Measurements from ENCODE around the gene DNASE2B. TPM values are rescaled to one million over a fixed set of nuclear protein-coding genes. Genes with fewer than 3 reads are reported as not detected.
"Not testable (repeated sequence)": the region's sequence is repeated elsewhere in the genome, so short reads cannot be mapped to it uniquely, and the experiment has no call there.

The DNASE2B gene
- total RNA-seq, 1 donor from 2014 or later: 0.26 TPM

DNA sequence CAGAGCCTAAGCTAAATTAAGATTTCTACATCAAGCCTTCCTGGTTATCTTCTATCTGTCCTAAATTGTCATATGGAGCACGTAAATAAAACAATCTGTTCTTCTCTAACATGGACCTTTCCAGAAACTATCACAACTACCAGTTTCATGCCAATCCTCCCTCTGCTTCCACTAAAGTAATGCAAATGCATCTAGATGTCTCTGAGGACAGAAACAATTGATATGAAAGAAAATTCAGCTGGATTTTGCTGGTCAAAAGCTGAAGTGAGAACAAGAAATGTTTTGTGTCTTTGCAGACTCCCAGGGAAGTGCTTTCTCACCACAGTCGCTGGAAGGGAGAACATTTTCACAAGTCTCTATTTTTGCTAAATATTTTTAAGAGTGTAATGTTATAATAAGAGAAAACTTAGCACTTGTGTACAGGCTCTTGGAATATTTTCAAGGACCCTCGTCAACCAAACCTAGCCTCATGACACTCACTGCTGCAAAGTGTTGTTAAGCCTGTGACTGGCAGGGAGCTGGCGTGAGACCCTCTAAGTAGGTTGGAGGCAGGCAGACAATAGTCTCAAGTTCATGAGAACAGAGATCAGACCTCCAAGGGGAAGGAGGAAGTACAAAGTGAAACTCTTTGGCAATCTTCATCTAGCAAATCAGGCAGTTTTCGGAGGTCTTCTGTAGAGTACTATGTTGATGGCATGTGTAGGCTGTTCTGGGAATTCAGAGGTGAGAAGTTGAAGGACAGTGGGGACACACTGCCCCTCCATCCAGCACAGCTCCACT, 38.8 kb downstream of the DNASE2B start:
- Mint-ChIP-seq H3K27ac (no peak overlapping the region), H3K36me3 (ENCODE audit: insufficient read depth) (no peaks in the 10 kb centered on the region), H3K4me1 (ENCODE audit: low read depth) (peaks cover 14% of the 10 kb centered on the region), H3K27me3 (no peaks in the 10 kb centered on the region), H3K9me3 (ENCODE audit: low read depth) (no peaks in the 10 kb centered on the region), H3K4me3 (ENCODE audit: low read depth) (no peak overlapping the region)
- no peak for DNase-seq (ENCODE audit: low spot score, unreplicated experiment)
- TF ChIP-seq, protein P1, sequence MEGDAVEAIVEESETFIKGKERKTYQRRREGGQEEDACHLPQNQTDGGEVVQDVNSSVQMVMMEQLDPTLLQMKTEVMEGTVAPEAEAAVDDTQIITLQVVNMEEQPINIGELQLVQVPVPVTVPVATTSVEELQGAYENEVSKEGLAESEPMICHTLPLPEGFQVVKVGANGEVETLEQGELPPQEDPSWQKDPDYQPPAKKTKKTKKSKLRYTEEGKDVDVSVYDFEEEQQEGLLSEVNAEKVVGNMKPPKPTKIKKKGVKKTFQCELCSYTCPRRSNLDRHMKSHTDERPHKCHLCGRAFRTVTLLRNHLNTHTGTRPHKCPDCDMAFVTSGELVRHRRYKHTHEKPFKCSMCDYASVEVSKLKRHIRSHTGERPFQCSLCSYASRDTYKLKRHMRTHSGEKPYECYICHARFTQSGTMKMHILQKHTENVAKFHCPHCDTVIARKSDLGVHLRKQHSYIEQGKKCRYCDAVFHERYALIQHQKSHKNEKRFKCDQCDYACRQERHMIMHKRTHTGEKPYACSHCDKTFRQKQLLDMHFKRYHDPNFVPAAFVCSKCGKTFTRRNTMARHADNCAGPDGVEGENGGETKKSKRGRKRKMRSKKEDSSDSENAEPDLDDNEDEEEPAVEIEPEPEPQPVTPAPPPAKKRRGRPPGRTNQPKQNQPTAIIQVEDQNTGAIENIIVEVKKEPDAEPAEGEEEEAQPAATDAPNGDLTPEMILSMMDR (IDR thresholded peaks at IDR 0.05; ENCODE audit: unreplicated experiment): no peak

GRCh38 chr1:84442256-84442655, 44.0 kb downstream of the DNASE2B start:
- TF ChIP-seq, protein P1 (IDR thresholded peaks at IDR 0.05; ENCODE audit: unreplicated experiment): no peak
- H3K4me1 Mint-ChIP-seq (ENCODE audit: low read depth): peaks cover 4% of the 10 kb centered on the region
- no peak for DNase-seq (ENCODE audit: low spot score, unreplicated experiment)

GRCh38 chr1:84442747-84443646, 44.7 kb downstream of the DNASE2B start:
- not testable (repeated sequence) for H3K36me3 Mint-ChIP-seq (ENCODE audit: insufficient read depth); H3K4me1 Mint-ChIP-seq (ENCODE audit: low read depth); H3K4me3 Mint-ChIP-seq (ENCODE audit: low read depth); H3K27me3 Mint-ChIP-seq; DNase-seq (ENCODE audit: low spot score, unreplicated experiment); H3K27ac Mint-ChIP-seq
- H3K9me3 Mint-ChIP-seq (ENCODE audit: low read depth): peaks cover 14% of the 10 kb centered on the region

More at GRCh38 chr1:84442256-84442655, 44.0 kb downstream of the DNASE2B start:
- Mint-ChIP-seq H3K9me3 (ENCODE audit: low read depth) (peaks cover 13% of the 10 kb centered on the region), H3K27ac (no peak overlapping the region), H3K36me3 (ENCODE audit: insufficient read depth) (no peaks in the 10 kb centered on the region), H3K4me3 (ENCODE audit: low read depth) (no peak overlapping the region), H3K27me3 (no peaks in the 10 kb centered on the region)

DNA sequence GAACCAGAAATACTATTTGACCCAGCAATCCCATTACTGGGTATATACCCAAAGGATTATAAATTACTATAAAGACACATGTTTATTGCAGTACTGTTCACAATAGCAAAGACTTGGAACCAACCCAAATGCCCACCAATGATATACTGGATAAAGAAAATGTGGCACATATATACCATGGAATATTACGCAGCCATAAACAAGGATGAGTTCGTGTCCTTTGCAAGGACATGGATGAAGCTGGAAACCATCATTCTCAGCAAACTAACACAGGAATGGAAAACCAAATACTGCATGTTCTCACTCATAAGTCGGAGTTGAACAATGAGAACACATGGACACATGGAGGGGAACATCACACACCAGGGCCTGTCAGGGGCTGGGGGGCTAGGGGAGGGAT, 50.4 kb downstream of the DNASE2B start:
- H3K4me1 Mint-ChIP-seq (ENCODE audit: low read depth); H3K36me3 Mint-ChIP-seq (ENCODE audit: insufficient read depth); H3K27me3 Mint-ChIP-seq; DNase-seq (ENCODE audit: low spot score, unreplicated experiment); H3K4me3 Mint-ChIP-seq (ENCODE audit: low read depth); H3K27ac Mint-ChIP-seq: not testable (repeated sequence)
- peaks cover 14% of the 10 kb centered on the region for H3K9me3 Mint-ChIP-seq (ENCODE audit: low read depth)

DNA sequence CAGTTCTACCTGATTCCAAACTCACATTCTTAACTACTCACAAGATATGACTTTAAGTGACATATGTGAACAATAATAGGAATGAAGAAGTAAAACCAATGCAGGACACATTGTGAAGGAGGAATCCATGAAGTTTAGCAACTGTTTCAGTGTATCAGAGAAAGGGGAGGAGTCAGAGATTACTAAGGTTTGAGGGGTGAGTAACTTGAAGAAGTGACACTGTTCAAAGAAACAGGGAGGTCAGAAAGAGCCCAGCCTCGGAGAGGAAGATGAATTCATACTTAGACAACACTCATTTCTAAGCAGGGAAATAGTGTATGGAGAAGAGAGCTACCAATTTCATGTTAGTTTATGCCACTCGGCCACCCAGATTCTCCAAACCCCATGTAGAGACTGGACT, 52.6 kb downstream of the DNASE2B start:
- Mint-ChIP-seq H3K9me3 (ENCODE audit: low read depth) (peaks cover 6% of the 10 kb centered on the region), H3K36me3 (ENCODE audit: insufficient read depth) (no peaks in the 10 kb centered on the region), H3K4me3 (ENCODE audit: low read depth) (no peak overlapping the region), H3K27me3 (peaks cover 13% of the 10 kb centered on the region), H3K27ac (no peak overlapping the region), H3K4me1 (ENCODE audit: low read depth) (no peaks in the 10 kb centered on the region)
- no peak for DNase-seq (ENCODE audit: low spot score, unreplicated experiment)
- TF ChIP-seq, protein P1 (IDR thresholded peaks at IDR 0.05; ENCODE audit: unreplicated experiment): no peak

DNA sequence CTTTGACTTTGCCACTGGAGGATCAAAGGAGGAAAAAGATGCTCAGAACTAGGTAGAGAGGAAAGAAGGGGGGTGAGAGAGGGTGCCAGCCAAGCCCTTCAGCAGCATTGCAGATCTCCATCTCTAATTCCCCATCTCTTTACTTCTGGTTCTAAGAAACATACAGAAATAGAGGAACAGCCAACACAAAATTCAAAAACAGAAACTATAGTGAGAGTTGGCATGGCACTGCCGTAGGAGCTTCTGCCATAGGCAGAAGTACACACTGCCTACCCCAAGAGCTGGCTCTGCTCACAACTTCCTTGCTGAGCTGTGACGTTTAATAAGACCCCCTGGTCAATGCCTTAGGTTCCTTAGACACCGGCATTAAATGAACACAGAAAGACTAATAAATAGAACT, 54.2 kb downstream of the DNASE2B start:
- Mint-ChIP-seq H3K27me3 (peaks cover 25% of the 10 kb centered on the region), H3K4me1 (ENCODE audit: low read depth) (no peaks in the 10 kb centered on the region), H3K4me3 (ENCODE audit: low read depth) (no peak overlapping the region), H3K36me3 (ENCODE audit: insufficient read depth) (no peaks in the 10 kb centered on the region), H3K9me3 (ENCODE audit: low read depth) (no peaks in the 10 kb centered on the region), H3K27ac (no peak overlapping the region)
- TF ChIP-seq, protein P1 (IDR thresholded peaks at IDR 0.05; ENCODE audit: unreplicated experiment): no peak
- no peak for DNase-seq (ENCODE audit: low spot score, unreplicated experiment)

Measured in progenitor cell of endocrine pancreas (in vitro differentiated cells).